Erythroblast (primary cell): ENCODE results near the gene PIGO.

Source experiments
- GATA1 ChIP-seq: IDR thresholded peaks from 2 replicates; pipeline ENCODE4 v1.6.1; 2011; ENCODE audit warnings: low read depth, mild to moderate bottlenecking, control low read depth, low read length, moderate library complexity
- POLR2A ChIP-seq: IDR thresholded peaks from 2 replicates; pipeline ENCODE4 v1.6.1; 2011; ENCODE audit warnings: mild to moderate bottlenecking, low read length

DNA sequence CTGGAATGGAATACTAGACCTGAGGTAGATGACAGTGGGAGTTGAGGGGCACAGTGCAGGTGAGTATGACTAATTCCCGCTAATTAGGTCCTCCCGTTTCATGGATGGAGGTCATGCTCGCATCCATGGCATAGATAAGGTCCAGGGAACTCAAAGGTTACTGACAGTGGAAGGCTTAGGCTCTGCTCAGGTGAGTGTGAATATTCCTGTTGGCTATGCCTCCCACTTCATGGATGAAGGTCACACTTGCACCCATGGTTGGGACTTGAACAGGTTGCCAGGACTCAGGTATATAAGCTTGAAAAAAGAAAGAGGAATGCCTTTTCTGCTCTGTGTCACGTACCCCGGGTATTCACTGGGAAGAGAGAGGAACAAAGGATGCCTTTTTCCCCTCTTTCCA, 45.6 kb upstream of the PIGO start:
- TF ChIP-seq POLR2A, result no peak
- no peak for TF ChIP-seq GATA1
